Memory B cell (primary cell): Measurements from ENCODE around the gene MICAL3.

Source experiments
- ATAC-seq: fragments of 150-1000 bp; cut with Tn5 transposase; 2 replicates; pipeline ENCODE4 v1.10.0; 2021; ENCODE audit warnings: low read depth, mild to moderate bottlenecking, moderate library complexity
- DNase-seq, 2 donors: peaks; one replicate each; pipeline ENCODE4 v3.0.0; 2022; ENCODE audit warnings: low spot score in 2 of 2
- H3K27ac Mint-ChIP-seq: one replicate; pipeline ENCODE4 v1.8.0; 2022; ENCODE audit warnings: mild to moderate bottlenecking, moderate library complexity, mixed read lengths
- H3K27me3 Mint-ChIP-seq: one replicate; pipeline ENCODE4 v1.8.0; 2022; ENCODE audit warnings: mixed read lengths
- H3K36me3 Mint-ChIP-seq: one replicate; pipeline ENCODE4 v1.8.0; 2022; ENCODE audit warnings: mild to moderate bottlenecking, mixed read lengths
- H3K4me1 Mint-ChIP-seq: one replicate; pipeline ENCODE4 v1.8.0; 2022; ENCODE audit warnings: mixed read lengths
- H3K4me3 Mint-ChIP-seq: one replicate; pipeline ENCODE4 v1.8.0; 2022; ENCODE audit warnings: mild to moderate bottlenecking, moderate library complexity, mixed read lengths
- H3K9me3 Mint-ChIP-seq: one replicate; pipeline ENCODE4 v1.8.0; 2022; ENCODE audit warnings: mixed read lengths

MICAL3 gene

DNA sequence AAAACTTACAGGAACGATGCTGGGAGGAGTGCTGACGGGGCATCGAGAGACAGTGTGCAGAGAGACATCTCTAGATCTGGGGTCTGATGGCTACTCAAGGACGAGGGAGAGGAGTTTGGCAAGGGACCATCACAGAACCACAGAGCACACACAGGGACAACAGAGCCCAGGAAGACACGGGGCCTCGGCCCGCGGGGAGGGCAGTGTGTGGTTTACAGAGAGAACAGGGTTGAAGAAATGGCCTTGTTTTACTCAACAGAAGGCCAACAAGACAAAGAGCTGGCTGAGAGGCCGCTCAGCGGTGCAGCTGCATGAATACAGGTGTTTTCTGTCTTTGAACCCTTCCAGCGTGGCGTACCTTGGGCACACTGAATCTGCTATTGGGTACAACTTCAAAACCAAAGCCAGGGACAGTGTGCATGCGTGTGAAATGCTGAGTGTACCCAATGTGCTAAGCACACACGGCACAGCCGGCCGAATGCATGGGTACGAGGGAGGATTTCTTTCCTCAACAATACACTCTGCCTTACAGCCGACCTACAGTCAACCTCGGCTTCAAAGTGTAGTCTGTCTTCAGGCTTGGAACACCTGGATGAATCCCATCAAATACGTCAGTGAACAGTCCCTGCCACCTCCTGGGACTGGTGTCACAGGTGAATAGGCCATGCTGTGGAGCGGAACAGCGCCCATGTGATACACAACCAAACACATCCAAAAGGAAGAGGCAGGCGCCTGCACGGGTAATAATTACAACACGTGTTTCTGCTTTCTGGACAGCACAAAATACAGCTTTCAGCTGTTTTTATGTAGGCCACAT lies 229.4 kb downstream of the MICAL3 start:
- Mint-ChIP-seq H3K4me1 (peaks cover 38% of the 10 kb centered on the region), H3K9me3 (no peaks in the 10 kb centered on the region), H3K27me3 (no peaks in the 10 kb centered on the region), H3K4me3 (peak overlapping the region; percentile 61), H3K36me3 (peaks cover 11% of the 10 kb centered on the region), H3K27ac (peak overlapping the region; percentile 92)
- no peak for ATAC-seq
- no peak for DNase-seq

DNA sequence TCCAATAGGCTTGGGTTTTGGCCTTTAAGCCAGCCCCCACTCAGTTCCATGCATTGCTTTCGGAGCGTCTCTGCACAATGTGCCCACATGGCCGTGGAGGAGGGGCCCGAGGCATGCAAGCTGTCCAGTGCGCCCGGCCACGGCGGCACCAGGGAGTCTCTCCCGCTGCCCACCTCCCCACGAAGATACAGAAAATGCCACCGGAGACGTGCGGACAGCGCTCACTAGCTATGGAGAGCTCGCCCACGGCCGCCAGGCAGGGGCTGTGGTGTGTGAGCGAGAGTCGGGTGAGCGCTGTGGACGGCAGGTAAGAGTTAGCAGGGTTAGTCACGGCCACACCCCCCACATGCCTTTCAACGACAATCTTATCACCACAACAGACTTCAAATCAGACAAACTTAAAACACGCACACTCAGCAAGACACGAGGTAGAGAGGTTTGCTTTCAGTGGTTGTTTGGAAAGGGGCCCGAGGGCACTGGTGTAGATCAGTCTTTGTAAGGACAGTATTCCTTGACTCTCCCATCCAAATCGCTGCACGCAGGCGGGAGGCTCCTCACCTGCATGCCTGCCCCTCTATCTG lies 231.4 kb downstream of the MICAL3 start:
- no peak overlapping the region for H3K4me3 Mint-ChIP-seq
- H3K9me3 Mint-ChIP-seq: no peaks in the 10 kb centered on the region
- no peak for ATAC-seq

DNA sequence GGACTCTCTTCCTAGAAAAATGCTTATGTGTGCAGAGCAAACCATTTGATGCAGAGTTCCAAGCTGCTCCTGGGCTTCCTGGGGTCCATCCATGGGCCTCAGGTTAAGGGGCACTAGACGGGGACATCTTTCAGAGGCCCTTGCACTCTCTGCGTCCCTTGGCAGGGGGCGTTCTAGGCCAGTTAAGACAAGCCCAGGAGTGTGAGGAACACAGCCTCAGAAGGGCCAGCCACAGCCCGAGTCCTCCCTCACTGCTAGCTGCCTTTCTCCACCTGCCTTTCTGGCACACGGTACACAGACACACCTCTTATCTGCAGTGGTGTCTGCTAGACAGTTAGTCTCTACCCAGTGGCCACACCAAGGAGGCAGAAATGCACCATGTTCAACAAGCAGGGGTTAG lies 232.1 kb downstream of the MICAL3 start:
- Mint-ChIP-seq H3K27me3 (no peaks in the 10 kb centered on the region), H3K9me3 (no peaks in the 10 kb centered on the region)

More for the DNA sequence above, 231.4 kb downstream of the MICAL3 start:
- DNase-seq: no peak
- Mint-ChIP-seq H3K27me3 (no peaks in the 10 kb centered on the region), H3K4me1 (peaks cover 29% of the 10 kb centered on the region), H3K27ac (peak overlapping the region; percentile 92), H3K36me3 (peaks cover 11% of the 10 kb centered on the region)

DNA sequence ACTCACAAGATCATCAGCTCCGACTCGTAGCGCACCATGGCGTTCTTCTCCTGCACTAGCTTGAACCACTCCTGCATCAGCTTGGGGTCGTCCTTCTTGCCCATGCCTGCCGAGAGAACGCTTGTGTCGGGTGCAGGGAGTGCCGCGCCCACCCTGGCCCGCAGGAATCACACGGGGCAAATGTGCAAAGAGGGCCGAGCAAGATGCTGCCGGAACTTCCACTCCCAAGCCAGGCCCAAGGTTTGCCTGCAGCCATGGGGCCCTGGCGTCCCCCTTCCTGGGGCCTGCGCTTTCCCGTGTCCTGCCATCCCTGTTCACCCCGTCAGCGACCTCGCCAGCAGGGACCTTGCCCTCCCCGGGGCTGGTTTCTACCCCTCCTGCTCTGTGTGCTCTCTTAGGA lies 233.2 kb downstream of the MICAL3 start:
- no peak overlapping the region for H3K4me3 Mint-ChIP-seq
- ATAC-seq (no peak), DNase-seq (no peak)
- H3K4me1 Mint-ChIP-seq: peaks cover 20% of the 10 kb centered on the region
- H3K27ac Mint-ChIP-seq: peak overlapping the region; percentile 47
- H3K9me3 Mint-ChIP-seq: no peaks in the 10 kb centered on the region
- peaks cover 11% of the 10 kb centered on the region for H3K36me3 Mint-ChIP-seq
- H3K27me3 Mint-ChIP-seq: no peaks in the 10 kb centered on the region

More for the DNA sequence above, 232.1 kb downstream of the MICAL3 start:
- no peak for DNase-seq
- ATAC-seq: no peak
- peaks cover 28% of the 10 kb centered on the region for H3K4me1 Mint-ChIP-seq
- H3K27ac Mint-ChIP-seq: no peak overlapping the region
- H3K36me3 Mint-ChIP-seq: peaks cover 11% of the 10 kb centered on the region
- H3K4me3 Mint-ChIP-seq: no peak overlapping the region

DNA sequence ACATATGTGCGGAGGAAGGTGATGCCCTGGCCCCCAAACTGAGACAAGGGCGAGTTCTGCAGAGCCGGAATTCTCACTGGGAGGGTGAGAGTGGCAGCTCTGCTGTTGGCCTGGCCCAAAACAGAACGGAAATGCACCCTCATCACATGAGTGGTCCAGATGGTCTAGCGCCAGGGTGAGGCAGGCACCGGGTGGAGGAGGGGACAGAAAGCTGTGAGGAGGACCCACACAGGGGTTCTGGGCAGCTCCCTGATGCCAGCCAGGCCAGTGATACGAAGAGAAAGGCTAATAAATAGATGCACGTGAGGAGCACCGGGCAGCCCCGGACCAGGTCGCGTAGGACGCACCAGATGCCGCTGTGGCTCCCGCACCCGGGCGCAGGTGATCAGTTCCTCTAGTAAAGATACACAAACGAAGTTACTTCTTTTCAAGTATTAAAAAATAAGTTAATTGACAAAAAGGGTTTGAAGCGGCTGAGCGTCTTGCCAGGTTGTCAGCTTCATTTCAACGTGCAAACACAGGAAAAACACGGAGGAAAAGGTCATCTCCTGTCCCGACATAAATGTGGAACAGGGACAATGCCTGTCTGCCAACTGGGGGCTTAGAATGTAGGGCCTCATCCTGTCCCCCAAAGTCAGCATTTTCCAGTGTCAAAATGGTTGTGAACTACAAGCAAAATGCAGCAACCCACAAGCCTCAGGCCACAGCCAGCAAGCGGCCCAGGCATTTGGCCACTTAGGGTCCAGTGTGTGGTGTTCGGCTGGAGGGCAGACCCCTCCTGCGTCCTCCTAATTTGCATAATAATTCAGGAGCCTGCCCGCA lies 234.8 kb downstream of the MICAL3 start:
- peaks cover 10% of the 10 kb centered on the region for H3K36me3 Mint-ChIP-seq
- no peaks in the 10 kb centered on the region for H3K9me3 Mint-ChIP-seq
- H3K4me1 Mint-ChIP-seq: peaks cover 6% of the 10 kb centered on the region
- ATAC-seq (no peak), DNase-seq (no peak)
- H3K4me3 Mint-ChIP-seq: no peak overlapping the region
- H3K27me3 Mint-ChIP-seq: no peaks in the 10 kb centered on the region
- H3K27ac Mint-ChIP-seq: no peak overlapping the region

DNA sequence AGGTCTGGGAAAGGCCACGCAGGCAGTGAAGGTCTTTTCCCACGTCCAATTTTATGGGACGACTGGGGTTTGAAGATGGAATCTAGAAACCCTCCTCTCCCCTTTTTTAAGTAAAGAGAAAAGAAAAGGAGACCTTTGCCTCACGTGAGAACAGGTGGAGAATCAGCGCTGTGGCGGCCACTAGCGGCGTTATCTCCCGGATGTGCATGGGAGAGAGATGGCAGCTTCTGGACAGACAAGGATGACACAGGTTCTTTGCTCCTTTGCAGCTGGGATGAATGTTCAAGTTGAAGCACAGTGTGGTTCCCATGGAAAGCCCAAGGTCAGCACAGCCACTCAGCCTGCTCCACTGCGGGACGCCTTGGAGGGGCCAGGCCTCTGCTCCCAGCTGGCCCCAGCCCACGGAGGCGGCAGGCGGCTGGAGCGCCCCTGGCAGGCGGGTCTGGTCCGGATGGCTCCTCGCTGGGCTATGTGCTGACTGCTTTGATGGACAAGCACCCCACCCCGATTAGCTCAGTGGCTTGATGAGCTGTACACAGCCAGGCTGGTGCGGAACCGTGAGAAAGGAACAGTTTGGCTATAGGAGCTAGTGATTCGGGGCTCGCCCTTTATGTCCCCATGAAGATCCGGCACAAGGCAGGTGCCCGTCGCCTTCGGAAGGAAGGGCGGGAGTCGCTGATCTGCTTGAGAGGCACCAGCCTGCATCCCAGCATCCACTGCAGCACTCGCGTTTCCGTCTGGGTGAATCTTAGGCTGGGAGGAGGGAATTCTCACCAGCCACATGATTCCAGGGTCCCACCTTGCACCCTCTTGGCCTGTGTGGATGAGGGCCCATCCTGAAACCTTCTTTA lies 235.6 kb downstream of the MICAL3 start:
- H3K27me3 Mint-ChIP-seq: no peaks in the 10 kb centered on the region
- no peak overlapping the region for H3K4me3 Mint-ChIP-seq

DNA sequence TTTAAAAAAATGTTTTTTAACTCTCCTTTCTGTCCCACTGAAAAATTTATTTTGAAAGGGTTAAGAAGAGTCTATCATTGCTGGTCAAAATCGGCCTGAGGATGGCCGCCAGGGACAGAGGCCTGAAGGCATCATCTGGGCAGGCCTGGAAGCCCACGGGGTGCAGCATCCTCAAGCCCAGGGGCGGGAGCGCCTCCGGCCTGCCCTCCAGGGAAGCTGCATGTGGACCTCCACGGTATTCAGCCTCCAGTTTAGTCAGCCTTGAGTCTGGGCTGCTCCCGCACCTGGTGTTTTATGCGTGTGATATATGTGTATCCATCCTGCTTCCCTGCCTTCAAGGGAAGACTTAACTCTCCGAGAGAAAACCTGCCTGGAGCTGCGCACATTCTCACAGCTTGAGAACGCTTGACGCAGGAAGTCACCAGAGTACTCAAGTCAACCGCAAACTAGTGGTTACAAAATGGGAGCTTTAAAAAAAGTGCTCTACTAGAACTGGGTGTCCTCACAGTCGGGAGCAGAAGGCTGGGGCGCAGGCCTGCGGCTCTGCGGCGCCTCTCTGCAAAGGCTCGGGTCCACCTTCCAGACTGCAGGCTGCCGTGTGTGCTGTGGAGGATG lies 236.5 kb downstream of the MICAL3 start:
- no peak overlapping the region for H3K27ac Mint-ChIP-seq
- H3K4me1 Mint-ChIP-seq: no peaks in the 10 kb centered on the region
- DNase-seq: no peak
- H3K4me3 Mint-ChIP-seq: no peak overlapping the region
- ATAC-seq: no peak
- H3K9me3 Mint-ChIP-seq: no peaks in the 10 kb centered on the region
- H3K27me3 Mint-ChIP-seq: no peaks in the 10 kb centered on the region
- H3K36me3 Mint-ChIP-seq: peaks cover 2% of the 10 kb centered on the region

More for the DNA sequence above, 235.6 kb downstream of the MICAL3 start:
- H3K9me3 Mint-ChIP-seq: no peaks in the 10 kb centered on the region
- H3K36me3 Mint-ChIP-seq: peaks cover 8% of the 10 kb centered on the region
- peaks cover 4% of the 10 kb centered on the region for H3K4me1 Mint-ChIP-seq
- H3K27ac Mint-ChIP-seq: no peak overlapping the region
- ATAC-seq: no peak
- DNase-seq: no peak

DNA sequence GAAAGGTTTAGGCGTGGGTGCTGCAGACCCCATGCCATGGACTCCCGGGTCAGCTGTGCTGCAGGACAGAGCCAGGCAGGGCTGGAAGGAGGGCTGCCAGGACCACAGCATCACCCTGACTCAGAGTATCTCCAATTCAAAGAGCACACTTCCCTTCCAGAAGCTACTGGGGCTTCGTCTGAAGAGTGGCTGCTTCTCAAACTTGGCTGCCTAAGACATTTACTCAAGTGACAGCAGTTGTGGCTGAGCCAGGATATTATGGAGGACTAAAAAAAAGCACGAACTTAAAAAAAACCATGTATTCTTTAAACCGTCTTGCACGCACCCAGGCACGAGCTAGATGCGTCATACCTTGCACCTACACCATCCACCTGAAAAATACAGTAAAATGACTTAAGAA lies 237.1 kb downstream of the MICAL3 start:
- Mint-ChIP-seq H3K27ac (peak overlapping the region; percentile 73), H3K36me3 (peaks cover 2% of the 10 kb centered on the region)

DNA sequence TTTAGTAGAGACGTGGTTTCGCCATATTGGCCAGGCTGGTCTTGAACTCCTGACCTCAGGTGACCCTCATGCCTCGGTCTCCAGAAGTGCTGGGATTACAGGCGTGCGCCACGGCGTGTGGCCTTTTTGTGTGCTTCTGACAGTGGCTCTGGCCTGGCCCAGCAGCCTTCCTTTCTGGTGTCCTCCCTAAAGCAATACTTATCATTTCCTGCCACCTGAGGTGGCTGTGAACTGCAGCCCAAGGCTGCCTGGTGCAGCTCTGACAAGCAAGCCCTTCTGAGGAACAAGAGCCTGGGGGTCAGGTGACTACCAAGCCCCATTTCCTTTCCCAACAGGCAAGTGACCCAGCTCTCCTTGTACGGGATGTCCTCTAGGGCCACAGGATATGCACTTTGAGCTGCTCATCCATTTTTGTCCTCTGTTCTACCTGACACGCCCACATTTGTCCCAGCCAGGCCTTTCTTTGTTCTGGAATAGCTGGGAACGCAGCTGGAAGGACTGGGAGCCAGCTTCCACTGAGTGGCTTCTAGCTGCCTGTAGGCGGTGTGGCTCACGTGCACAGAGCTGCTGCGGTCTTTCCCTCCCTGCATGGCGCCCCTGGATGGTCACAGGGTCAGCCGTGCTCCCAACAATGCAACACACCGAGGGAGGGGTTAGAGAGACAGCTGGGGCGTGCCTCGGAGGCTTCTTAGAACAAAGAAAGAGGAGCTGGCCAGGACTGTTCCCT lies 237.8 kb downstream of the MICAL3 start:
- peak overlapping the region; percentile 73 for H3K27ac Mint-ChIP-seq
- no peaks in the 10 kb centered on the region for H3K27me3 Mint-ChIP-seq
- DNase-seq (no peak), ATAC-seq (no peak)
- no peak overlapping the region for H3K4me3 Mint-ChIP-seq
- H3K4me1 Mint-ChIP-seq: peaks cover 4% of the 10 kb centered on the region
- H3K36me3 Mint-ChIP-seq: peaks cover 2% of the 10 kb centered on the region
- H3K9me3 Mint-ChIP-seq: no peaks in the 10 kb centered on the region

More for the DNA sequence above, 237.1 kb downstream of the MICAL3 start:
- Mint-ChIP-seq H3K4me1 (peaks cover 4% of the 10 kb centered on the region), H3K4me3 (no peak overlapping the region), H3K27me3 (no peaks in the 10 kb centered on the region), H3K9me3 (no peaks in the 10 kb centered on the region)
- DNase-seq (no peak), ATAC-seq (no peak)

DNA sequence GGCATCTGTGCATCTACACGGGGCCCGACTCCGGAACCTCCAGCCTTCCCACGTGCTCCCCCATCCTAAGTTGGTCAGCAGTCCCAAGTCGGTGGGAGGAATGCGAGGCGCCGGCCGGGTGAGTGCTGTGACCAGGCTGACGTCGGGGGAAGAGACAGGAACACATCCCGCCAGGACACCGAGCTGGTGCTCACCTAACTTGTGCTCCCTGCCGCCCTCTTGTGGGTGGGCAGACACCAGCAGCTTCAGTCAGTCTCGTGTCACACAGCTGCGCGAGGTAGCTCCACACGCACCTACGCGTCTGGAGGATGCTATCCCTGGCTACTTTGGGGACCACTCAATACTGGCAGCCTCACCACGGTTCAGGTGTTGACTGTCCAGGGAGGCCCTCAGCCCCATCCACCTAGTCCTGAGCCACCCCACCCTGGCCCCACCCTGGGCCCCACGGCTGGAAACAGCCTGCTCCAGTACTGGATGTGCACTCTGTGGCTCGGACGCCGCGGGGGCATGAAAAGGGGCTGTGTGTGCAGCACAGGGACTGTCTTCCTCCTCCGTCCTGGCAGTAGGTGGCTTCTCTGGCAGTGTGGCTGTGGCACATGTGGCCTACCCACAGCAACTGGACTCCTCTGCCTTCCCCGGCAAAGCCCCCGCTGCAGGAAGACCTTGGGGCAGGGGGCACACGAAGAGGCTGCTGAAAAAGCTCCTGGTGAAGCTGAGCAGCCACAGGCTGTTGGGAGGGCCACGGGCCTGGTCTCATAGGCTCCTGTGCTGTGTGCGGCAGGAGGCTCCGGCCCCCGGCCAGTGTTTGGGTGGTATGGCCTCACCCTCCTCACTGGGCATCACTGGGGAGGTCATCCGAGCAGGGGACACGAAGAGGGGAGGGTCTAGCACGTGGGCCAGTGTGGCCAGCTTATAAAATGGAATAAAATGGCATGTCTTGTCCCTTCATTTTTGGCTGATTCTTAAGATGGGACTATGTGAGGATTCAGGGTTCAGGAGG lies 238.9 kb downstream of the MICAL3 start:
- DNase-seq (peak; percentile 76 to 81), ATAC-seq (peak; percentile 67)
- Mint-ChIP-seq H3K4me1 (peaks cover 12% of the 10 kb centered on the region), H3K36me3 (no peaks in the 10 kb centered on the region), H3K27me3 (no peaks in the 10 kb centered on the region), H3K9me3 (no peaks in the 10 kb centered on the region), H3K4me3 (no peak overlapping the region), H3K27ac (peak overlapping the region; percentile 74)

DNA sequence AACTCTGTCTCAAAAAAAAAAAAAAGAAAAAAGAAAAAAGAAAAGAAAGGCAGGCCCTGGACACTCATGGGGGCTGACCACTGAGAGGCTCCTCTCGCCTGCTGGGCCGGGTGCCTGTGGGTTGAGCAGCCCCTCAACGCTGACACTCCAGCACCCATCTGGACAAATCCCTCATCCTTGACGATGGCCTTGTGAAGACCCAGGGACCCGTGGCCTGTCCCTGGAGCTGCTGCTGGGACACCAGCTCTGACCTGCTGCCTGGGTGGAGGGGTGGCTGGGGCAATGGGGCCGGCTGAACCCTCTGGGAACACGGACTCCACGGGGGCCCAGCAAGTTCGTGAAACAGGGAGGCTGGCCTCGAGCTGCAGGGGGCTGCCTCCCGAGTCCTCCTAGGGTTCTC lies 239.6 kb downstream of the MICAL3 start:
- peaks cover 18% of the 10 kb centered on the region for H3K4me1 Mint-ChIP-seq
- no peaks in the 10 kb centered on the region for H3K9me3 Mint-ChIP-seq
- no peaks in the 10 kb centered on the region for H3K27me3 Mint-ChIP-seq
- no peak for ATAC-seq
- H3K27ac Mint-ChIP-seq: no peak overlapping the region
- H3K4me3 Mint-ChIP-seq: no peak overlapping the region
- no peaks in the 10 kb centered on the region for H3K36me3 Mint-ChIP-seq
- DNase-seq: no peak
